NCI-H1694 (cell line): ENCODE results near the gene ASTN2.

Experiments used
- DNase-seq: peaks from one replicate; lab custom pipeline; 2025; lab: John Stamatoyannopoulos, UW

ASTN2 gene

GRCh38 chr9:117160254-117160653 is 254.6 kb downstream of the ASTN2 start:
- peak; percentile 49 for DNase-seq

GRCh38 chr9:117156771-117157535 is 257.9 kb downstream of the ASTN2 start:
- DNase-seq = no peak

GRCh38 chr9:117156144-117156688 is 258.6 kb downstream of the ASTN2 start:
- peak; percentile 13 for DNase-seq

- no peak for DNase-seq
These were observed 261.8 kb downstream of the ASTN2 start for GRCh38 chr9:117153021-117153420.

- DNase-seq = no peak
These were observed 263.1 kb downstream of the ASTN2 start for GRCh38 chr9:117151716-117152115.

- DNase-seq = no peak
These were observed 264.9 kb downstream of the ASTN2 start for GRCh38 chr9:117149996-117150395.

- DNase-seq = peak; percentile 69
These were observed 268.9 kb downstream of the ASTN2 start for GRCh38 chr9:117145811-117146490.

- DNase-seq = no peak
These were observed 269.8 kb downstream of the ASTN2 start for GRCh38 chr9:117145081-117145480.

GRCh38 chr9:117138231-117138630 is 276.6 kb downstream of the ASTN2 start:
- no peak for DNase-seq

GRCh38 chr9:117136461-117136860 is 278.4 kb downstream of the ASTN2 start:
- no peak for DNase-seq

GRCh38 chr9:117135501-117136098 is 279.3 kb downstream of the ASTN2 start:
- DNase-seq = no peak

- DNase-seq = no peak
These were observed 279.9 kb downstream of the ASTN2 start for GRCh38 chr9:117134826-117135500.

GRCh38 chr9:117126871-117127270 is 288.0 kb downstream of the ASTN2 start:
- no peak for DNase-seq

GRCh38 chr9:117125531-117125930 is 289.3 kb downstream of the ASTN2 start:
- DNase-seq = no peak

- DNase-seq = no peak
These were observed 291.1 kb downstream of the ASTN2 start for GRCh38 chr9:117123729-117124128.

- no peak for DNase-seq
These were observed 291.9 kb downstream of the ASTN2 start for GRCh38 chr9:117122953-117123352.

- DNase-seq = no peak
These were observed 292.8 kb downstream of the ASTN2 start for GRCh38 chr9:117122102-117122501.

- no peak for DNase-seq
These were observed 293.5 kb downstream of the ASTN2 start for GRCh38 chr9:117121316-117121715.

- no peak for DNase-seq
These were observed 294.8 kb downstream of the ASTN2 start for GRCh38 chr9:117120061-117120460.

- no peak for DNase-seq
These were observed 298.8 kb downstream of the ASTN2 start for GRCh38 chr9:117116084-117116483.

- DNase-seq = no peak
These were observed 300.1 kb downstream of the ASTN2 start for GRCh38 chr9:117114768-117115167.
